Endothelial cell of umbilical vein (primary cell): ENCODE measurements around the gene AGRN.
A peak's percentile ranks its signal among the peaks of the same experiment; 100 is the strongest.

Experiments used
- CTCF ChIP-seq, 2 donors: IDR thresholded peaks; 1 replicate in 1 of 2; 2 replicates in 1 of 2; pipeline ENCODE4 v1.5.1; 2011; ENCODE audit warnings: low read length in 2 of 2, mild to moderate bottlenecking in 2 of 2, moderate library complexity in 2 of 2, control low read depth in 1 of 2, inconsistent platforms in 1 of 2, low read depth in 1 of 2; ENCODE audit not compliant: insufficient read depth in 1 of 2; ENCODE audit errors: extremely low read depth in 1 of 2
- EZH2 ChIP-seq: IDR thresholded peaks from 2 replicates; pipeline ENCODE4 v1.6.1; 2012; ENCODE audit warnings: borderline replicate concordance, low read depth, mild to moderate bottlenecking, moderate library complexity, low read length, inconsistent platforms; ENCODE audit not compliant: severe bottlenecking
- JUN ChIP-seq: IDR thresholded peaks from 2 replicates; pipeline ENCODE4 v1.6.1; 2011; ENCODE audit warnings: borderline replicate concordance, low read depth; ENCODE audit not compliant: insufficient read length, insufficient read depth
- MAX ChIP-seq: IDR thresholded peaks from 2 replicates; pipeline ENCODE4 v1.6.1; 2011; ENCODE audit not compliant: insufficient read depth, insufficient read length
- MYC ChIP-seq: IDR thresholded peaks from one replicate; pipeline ENCODE4 v1.6.1; 2011; ENCODE audit warnings: mild to moderate bottlenecking, low read depth, low read length
- POLR2A ChIP-seq: IDR thresholded peaks from 2 replicates; pipeline ENCODE4 v1.6.1; 2012; ENCODE audit warnings: low read depth, mild to moderate bottlenecking, control low read depth, low read length
- POLR2AphosphoS5 ChIP-seq: IDR thresholded peaks from 2 replicates; pipeline ENCODE4 v1.6.1; 2012; ENCODE audit warnings: low read depth, mild to moderate bottlenecking, control low read depth, low read length, moderate library complexity; ENCODE audit not compliant: insufficient read depth

- TF ChIP-seq CTCF (IDR thresholded peaks at IDR 0.05; ENCODE audit: extremely low read depth in 1 of 2, insufficient read depth in 1 of 2, low read depth in 1 of 2, low read length in 2 of 2) = no peak
- TF ChIP-seq POLR2A = no peak
- TF ChIP-seq EZH2 = peak; percentile 30
- TF ChIP-seq POLR2AphosphoS5 = no peak
- no peak for TF ChIP-seq MAX
- TF ChIP-seq MYC = no peak
- TF ChIP-seq JUN = no peak
These were observed 49.5 kb upstream of the AGRN start for GRCh38 chr1:970242-970972.
